Measurements from ENCODE around the gene RASAL2. TPM values are rescaled to one million over a fixed set of nuclear protein-coding genes. Genes with fewer than 3 reads are reported as not detected.
A peak's percentile ranks its signal among the peaks of the same experiment; 100 is the strongest.

The RASAL2 gene
- total RNA-seq, 1 experiment from 2014 or later, result 36.8 TPM

- POLR2A ChIA-PET, result no interaction called here
- Histone ChIP-seq H3K9me3 (no peaks in the 10 kb centered on the region), H3K27me3 (replicated peaks; ENCODE audit: control insufficient read depth, insufficient read depth, low read length) (no peaks in the 10 kb centered on the region), H3K36me3 (ENCODE audit: control insufficient read depth, insufficient read depth, low read length) (no peaks in the 10 kb centered on the region), H3K4me3 (ENCODE audit: low read depth, low read length) (no peak overlapping the region), H3K4me1 (peaks cover 15% of the 10 kb centered on the region; the same call in 1 of the 2 replicates)
- BruUV-seq (replicated peaks), result no TSS peak
- intact Hi-C loops (cut with micrococcal nuclease; ENCODE audit: unreplicated experiment), result no loop called here
- Mint-ChIP-seq H3K27me3 (ENCODE audit: insufficient read depth, unreplicated experiment) (no peaks in the 10 kb centered on the region), H3K9me3 (ENCODE audit: unreplicated experiment) (no peaks in the 10 kb centered on the region), H3K27ac (ENCODE audit: unreplicated experiment) (no peak overlapping the region), H3K36me3 (ENCODE audit: insufficient read depth, unreplicated experiment) (peaks cover 6% of the 10 kb centered on the region), H3K4me1 (ENCODE audit: low read depth, unreplicated experiment) (peaks cover 8% of the 10 kb centered on the region), H3K4me3 (ENCODE audit: unreplicated experiment) (no peak overlapping the region)
- peak in 1 of 2 experiments; percentile 17 for DNase-seq
- CTCF ChIA-PET, result no interaction called here
- no peak for TF ChIP-seq CTCF (IDR thresholded peaks at IDR 0.05; ENCODE audit: insufficient read depth in 1 of 2, low read depth in 1 of 2, low read length in 1 of 2, severe bottlenecking in 1 of 2, unreplicated experiment in 1 of 2)
Observed at GRCh38 chr1:178238722-178239510, 145.0 kb downstream of the RASAL2 start.

DNA sequence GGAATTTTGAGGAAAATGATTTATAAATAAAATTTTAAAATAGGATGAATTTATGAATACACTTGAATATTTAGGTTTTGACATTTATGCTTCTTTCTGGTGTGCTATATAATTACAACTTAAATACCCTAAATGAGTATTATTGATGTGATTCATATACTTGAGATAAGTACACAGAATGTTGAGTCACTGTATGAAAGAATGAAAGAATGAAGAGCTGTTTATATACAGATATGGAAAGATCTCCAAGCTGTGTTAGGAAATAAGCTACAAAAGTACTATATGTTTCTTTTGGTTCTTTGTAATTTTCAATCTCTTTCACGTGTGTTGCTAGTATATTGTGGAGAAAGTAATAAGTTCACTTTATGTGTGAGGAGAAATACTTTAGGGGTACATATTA lies 147.2 kb downstream of the RASAL2 start:
- Histone ChIP-seq H3K36me3 (ENCODE audit: control insufficient read depth, insufficient read depth, low read length) (no peaks in the 10 kb centered on the region), H3K4me1 (peaks cover 15% of the 10 kb centered on the region; the same call in 1 of the 2 replicates), H3K9me3 (no peaks in the 10 kb centered on the region), H3K27me3 (replicated peaks; ENCODE audit: control insufficient read depth, insufficient read depth, low read length) (no peaks in the 10 kb centered on the region), H3K4me3 (ENCODE audit: low read depth, low read length) (no peak overlapping the region)
- Mint-ChIP-seq H3K27me3 (ENCODE audit: insufficient read depth, unreplicated experiment) (no peaks in the 10 kb centered on the region), H3K4me3 (ENCODE audit: unreplicated experiment) (no peak overlapping the region), H3K4me1 (ENCODE audit: low read depth, unreplicated experiment) (peaks cover 8% of the 10 kb centered on the region), H3K36me3 (ENCODE audit: insufficient read depth, unreplicated experiment) (no peaks in the 10 kb centered on the region), H3K27ac (ENCODE audit: unreplicated experiment) (no peak overlapping the region), H3K9me3 (ENCODE audit: unreplicated experiment) (no peaks in the 10 kb centered on the region)
- DNase-seq, result no peak
- ChIA-PET CTCF (no interaction called here), POLR2A (no interaction called here)
- intact Hi-C loops (cut with micrococcal nuclease; ENCODE audit: unreplicated experiment), result no loop called here
- no peak for TF ChIP-seq CTCF (IDR thresholded peaks at IDR 0.05; ENCODE audit: insufficient read depth in 1 of 2, low read depth in 1 of 2, low read length in 1 of 2, severe bottlenecking in 1 of 2, unreplicated experiment in 1 of 2)
- BruUV-seq (replicated peaks), result no TSS peak

- H3K4me1 ChIP-seq, result peaks cover 15% of the 10 kb centered on the region; the same call in 1 of the 2 replicates
- H3K9me3 ChIP-seq, result no peaks in the 10 kb centered on the region
- Mint-ChIP-seq H3K9me3 (ENCODE audit: unreplicated experiment) (no peaks in the 10 kb centered on the region), H3K27ac (ENCODE audit: unreplicated experiment) (no peak overlapping the region), H3K4me3 (ENCODE audit: unreplicated experiment) (no peak overlapping the region), H3K27me3 (ENCODE audit: insufficient read depth, unreplicated experiment) (no peaks in the 10 kb centered on the region), H3K4me1 (ENCODE audit: low read depth, unreplicated experiment) (peaks cover 8% of the 10 kb centered on the region), H3K36me3 (ENCODE audit: insufficient read depth, unreplicated experiment) (no peaks in the 10 kb centered on the region)
- no peak overlapping the region for H3K4me3 ChIP-seq (ENCODE audit: low read depth, low read length)
- POLR2A ChIA-PET, result no interaction called here
- no TSS peak for BruUV-seq (replicated peaks)
- H3K27me3 ChIP-seq (replicated peaks; ENCODE audit: control insufficient read depth, insufficient read depth, low read length), result no peaks in the 10 kb centered on the region
- peak in 1 of 2 experiments; percentile 41 for TF ChIP-seq CTCF (IDR thresholded peaks at IDR 0.05; ENCODE audit: insufficient read depth in 1 of 2, low read depth in 1 of 2, low read length in 1 of 2, severe bottlenecking in 1 of 2, unreplicated experiment in 1 of 2)
- no peaks in the 10 kb centered on the region for H3K36me3 ChIP-seq (ENCODE audit: control insufficient read depth, insufficient read depth, low read length)
- no peak for DNase-seq
- intact Hi-C loops (cut with micrococcal nuclease; ENCODE audit: unreplicated experiment), result no loop called here
- CTCF ChIA-PET, result no interaction called here
Observed at GRCh38 chr1:178241837-178242236, 147.9 kb downstream of the RASAL2 start.
